Prostate gland (tissue), 2 donors: ENCODE results near the gene PPP1R13L. TPM values are rescaled to one million over a fixed set of nuclear protein-coding genes. Genes with fewer than 3 reads are reported as not detected.
A peak's percentile ranks its signal among the peaks of the same experiment; 100 is the strongest.

Source experiments
- DNase-seq: peaks from one replicate; pipeline ENCODE4 v3.0.0-alpha.2; 2019; ENCODE audit warnings: low spot score
- H3K27ac ChIP-seq, 2 donors: fragments of 200-600 bp; sonication (generic); 2 replicates each; pipeline ENCODE4 v1.5.1; 2017 to 2019
- H3K27me3 ChIP-seq: fragments of 200-600 bp; sonication (generic); replicated peaks from 2 replicates; pipeline ENCODE4 v1.5.1; 2019; ENCODE audit not compliant: insufficient read depth
- H3K36me3 ChIP-seq, 2 donors: fragments of 200-600 bp; sonication (generic); 1 replicate in 1 of 2; 2 replicates in 1 of 2; pipeline versions ENCODE4 v1.5.1 to v1.8.1; 2017 to 2019
- H3K4me1 ChIP-seq: fragments of 200-600 bp; sonication (generic); replicated peaks from 2 replicates; pipeline ENCODE4 v1.5.1; 2019
- H3K4me3 ChIP-seq, 2 donors: fragments of 200-600 bp; sonication (generic); 2 replicates each; pipeline ENCODE4 v1.5.1; 2017 to 2019
- H3K9me3 ChIP-seq: fragments of 200-600 bp; sonication (generic); 2 replicates; pipeline ENCODE4 v1.5.1; 2017
- POLR2A ChIP-seq: fragments of 450-650 bp; IDR thresholded peaks from one replicate; pipeline ENCODE4 v1.6.1; 2016; ENCODE audit warnings: antibody characterized with exemption, mild to moderate bottlenecking
- POLR2AphosphoS5 ChIP-seq: sonication (generic); formaldehyde crosslinking; IDR thresholded peaks from one replicate; pipeline ENCODE4 v1.6.1; 2017; ENCODE audit warnings: antibody characterized with exemption
- WGBS: methylation state at CpG from one replicate; pipeline ENCODE4 v1.1.5; 2018; 5-methylcytosine and 5-hydroxymethylcytosine counted together
- intact Hi-C: fragments of 100-400 bp; cut with DNase I; formaldehyde crosslinking; loops from one replicate; pipeline ENCODE4 v1.14.2; 2022
- total RNA-seq, 2 donors: library from RNA; depleted of rRNA; stranded (reverse); fragments of >200 nt; gene quantifications; one replicate each; pipeline ENCODE4 v1.1.0, GENCODE V29; 2016
- TF ChIP-seq, protein P1 (sequence below), 4 experiments: fragments of 200-600 bp in 2 of 4; fragments of 450-650 bp in 2 of 4; sonication (generic) in 2 of 4; IDR thresholded peaks; 1 replicate in 3 of 4; 2 replicates in 1 of 4; pipeline ENCODE4 v1.5.1; 2016 to 2019; ENCODE audit warnings: antibody characterized with exemption in 4 of 4, mild to moderate bottlenecking in 2 of 4, moderate library complexity in 2 of 4

PPP1R13L gene
- total RNA-seq, 2 donors from 2014 or later: 56.1 to 60.3 TPM

DNA sequence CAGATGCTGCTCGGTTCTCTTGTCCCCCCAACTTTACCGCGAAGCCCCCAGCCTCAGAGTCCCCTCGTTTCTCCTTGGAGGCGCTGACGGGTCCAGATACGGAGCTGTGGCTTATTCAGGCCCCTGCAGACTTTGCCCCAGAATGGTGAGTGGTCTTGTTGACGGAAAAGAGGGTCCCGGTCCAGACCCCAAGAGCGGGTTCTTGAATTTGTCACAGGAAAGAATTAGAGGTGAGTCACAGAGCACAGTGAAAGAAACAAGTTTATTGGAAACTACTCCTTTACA is 2.2 kb upstream of the PPP1R13L start:
- H3K4me3 ChIP-seq: peak overlapping the region; percentile 53 to 60
- TF ChIP-seq POLR2AphosphoS5 (no peak), POLR2A (no peak)
- TF ChIP-seq, protein P1, sequence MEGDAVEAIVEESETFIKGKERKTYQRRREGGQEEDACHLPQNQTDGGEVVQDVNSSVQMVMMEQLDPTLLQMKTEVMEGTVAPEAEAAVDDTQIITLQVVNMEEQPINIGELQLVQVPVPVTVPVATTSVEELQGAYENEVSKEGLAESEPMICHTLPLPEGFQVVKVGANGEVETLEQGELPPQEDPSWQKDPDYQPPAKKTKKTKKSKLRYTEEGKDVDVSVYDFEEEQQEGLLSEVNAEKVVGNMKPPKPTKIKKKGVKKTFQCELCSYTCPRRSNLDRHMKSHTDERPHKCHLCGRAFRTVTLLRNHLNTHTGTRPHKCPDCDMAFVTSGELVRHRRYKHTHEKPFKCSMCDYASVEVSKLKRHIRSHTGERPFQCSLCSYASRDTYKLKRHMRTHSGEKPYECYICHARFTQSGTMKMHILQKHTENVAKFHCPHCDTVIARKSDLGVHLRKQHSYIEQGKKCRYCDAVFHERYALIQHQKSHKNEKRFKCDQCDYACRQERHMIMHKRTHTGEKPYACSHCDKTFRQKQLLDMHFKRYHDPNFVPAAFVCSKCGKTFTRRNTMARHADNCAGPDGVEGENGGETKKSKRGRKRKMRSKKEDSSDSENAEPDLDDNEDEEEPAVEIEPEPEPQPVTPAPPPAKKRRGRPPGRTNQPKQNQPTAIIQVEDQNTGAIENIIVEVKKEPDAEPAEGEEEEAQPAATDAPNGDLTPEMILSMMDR (IDR thresholded peaks at IDR 0.05): no peak
- H3K9me3 ChIP-seq: no peaks in the 10 kb centered on the region
- no peak for DNase-seq
- no peak overlapping the region for H3K27ac ChIP-seq
- no peaks in the 10 kb centered on the region for H3K36me3 ChIP-seq
- intact Hi-C loops: no loop called here
- H3K27me3 ChIP-seq: no peaks in the 10 kb centered on the region
- peaks cover 9% of the 10 kb centered on the region for H3K4me1 ChIP-seq
- WGBS: 1% methylated on average over 10 of the region's 10 CpGs

DNA sequence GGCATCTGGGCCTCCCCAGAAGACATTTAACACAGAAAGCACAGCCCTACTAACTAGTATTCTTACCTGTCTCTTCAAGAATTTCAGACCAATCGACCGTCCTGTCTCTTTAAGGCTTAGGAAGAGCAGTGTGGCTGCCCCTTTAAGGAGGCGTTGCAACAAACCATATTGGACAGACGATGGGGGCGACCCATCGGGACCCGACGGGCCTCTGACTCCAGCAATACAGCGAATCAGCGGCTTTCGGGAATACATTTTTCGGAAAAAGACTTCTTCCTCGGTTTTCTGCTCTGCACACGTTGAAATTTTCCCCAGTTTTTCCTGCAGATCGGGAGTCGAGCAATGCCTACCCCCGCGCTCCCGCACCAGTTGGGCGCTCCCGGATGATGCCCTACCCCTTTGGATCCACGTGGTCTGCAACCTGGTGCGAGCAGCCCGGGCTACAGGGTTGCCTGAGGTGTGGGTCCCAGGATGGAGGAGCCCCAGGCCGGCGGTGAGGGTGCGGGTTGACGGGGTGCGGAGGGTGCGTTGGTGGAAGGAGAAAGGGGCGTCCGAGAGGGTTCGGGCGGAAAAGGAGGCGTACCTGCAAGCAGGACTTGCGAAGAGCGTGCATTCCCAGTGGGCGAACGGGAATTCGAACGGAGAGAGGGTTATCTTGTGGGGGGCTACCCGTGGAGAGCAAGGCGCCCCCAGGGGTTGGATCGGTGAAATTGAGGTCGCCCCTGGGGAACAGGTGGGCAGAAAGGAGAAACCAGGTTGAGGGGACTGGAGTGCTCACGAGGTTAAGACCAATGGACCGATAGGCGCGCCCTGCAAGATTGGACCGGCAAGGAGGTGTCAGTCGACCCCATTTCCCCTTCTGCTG is 1.6 kb upstream of the PPP1R13L start, which contains the start of gene POLR1G:
Gene POLR1G (plus strand): TSS at position 419 of the 865 bp plus-strand sequence. CDS start 53 bp downstream, at position 472.
- H3K4me1 ChIP-seq: peaks cover 9% of the 10 kb centered on the region
- H3K36me3 ChIP-seq: no peaks in the 10 kb centered on the region
- intact Hi-C loops: no loop called here
- no peaks in the 10 kb centered on the region for H3K9me3 ChIP-seq
- peak within 1 kb of the TSS; percentile 90 to 96 for H3K27ac ChIP-seq
- under 1% methylated on average over 51 of the region's 51 CpGs for WGBS
- no peaks in the 10 kb centered on the region for H3K27me3 ChIP-seq
- H3K4me3 ChIP-seq: peak within 1 kb of the TSS; percentile 53 to 60
- peak; percentile 75 for DNase-seq
- TF ChIP-seq, protein P1 (IDR thresholded peaks at IDR 0.05): peak in 2 of 4 experiments; percentile 26 to 48
- TF ChIP-seq POLR2A: peak; percentile 4
- TF ChIP-seq POLR2AphosphoS5: peak; percentile 83

DNA sequence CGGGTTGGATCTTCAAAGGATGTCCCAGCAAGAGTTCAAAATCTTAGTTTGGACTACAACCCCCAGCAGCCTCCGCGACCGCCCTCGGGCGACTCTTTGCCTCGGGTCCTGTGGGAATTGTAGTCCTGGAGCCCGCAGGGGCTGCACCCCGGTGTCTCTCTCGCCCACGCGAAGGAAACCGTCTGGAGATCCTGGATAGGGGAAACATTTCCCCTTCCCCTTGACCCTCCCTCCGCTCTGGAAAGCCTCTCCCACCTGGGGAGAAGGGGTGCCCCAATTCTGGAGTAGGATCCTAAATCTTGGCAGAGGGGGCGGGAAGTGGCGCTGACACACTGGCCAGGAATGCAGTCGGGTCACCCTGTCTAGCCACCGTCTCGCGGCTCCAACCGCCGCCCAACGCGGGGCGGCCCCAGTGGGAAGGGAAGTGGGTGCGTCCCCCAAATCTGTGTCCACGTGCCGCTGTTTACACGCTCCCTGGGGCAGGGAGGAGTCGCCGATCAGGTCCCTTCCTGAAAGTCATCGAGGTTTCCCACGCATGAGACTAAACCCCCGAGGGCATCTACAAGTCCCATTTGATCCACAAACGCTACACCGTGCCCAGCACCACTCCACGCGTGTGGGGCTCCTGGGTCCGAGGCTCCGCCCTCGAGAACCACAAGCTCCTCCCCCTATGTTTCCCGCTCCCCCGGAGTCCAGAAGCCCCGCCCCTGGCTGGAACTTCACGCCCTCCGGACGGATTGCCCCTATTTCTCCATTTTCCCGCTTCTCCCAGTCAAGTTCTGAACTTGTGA is 761 bp upstream of the PPP1R13L start:
- Histone ChIP-seq H3K27me3 (no peaks in the 10 kb centered on the region), H3K4me1 (peaks cover 9% of the 10 kb centered on the region), H3K36me3 (no peaks in the 10 kb centered on the region), H3K27ac (peak overlapping the region; percentile 90 to 96), H3K9me3 (no peaks in the 10 kb centered on the region), H3K4me3 (peak overlapping the region; percentile 53 to 60)
- WGBS: under 1% methylated on average over 47 of the region's 48 CpGs
- peak; percentile 92 for DNase-seq
- intact Hi-C loops: no loop called here
- TF ChIP-seq POLR2A (peak; percentile 17), POLR2AphosphoS5 (peak; percentile 70)
- TF ChIP-seq, protein P1 (IDR thresholded peaks at IDR 0.05): no peak

DNA sequence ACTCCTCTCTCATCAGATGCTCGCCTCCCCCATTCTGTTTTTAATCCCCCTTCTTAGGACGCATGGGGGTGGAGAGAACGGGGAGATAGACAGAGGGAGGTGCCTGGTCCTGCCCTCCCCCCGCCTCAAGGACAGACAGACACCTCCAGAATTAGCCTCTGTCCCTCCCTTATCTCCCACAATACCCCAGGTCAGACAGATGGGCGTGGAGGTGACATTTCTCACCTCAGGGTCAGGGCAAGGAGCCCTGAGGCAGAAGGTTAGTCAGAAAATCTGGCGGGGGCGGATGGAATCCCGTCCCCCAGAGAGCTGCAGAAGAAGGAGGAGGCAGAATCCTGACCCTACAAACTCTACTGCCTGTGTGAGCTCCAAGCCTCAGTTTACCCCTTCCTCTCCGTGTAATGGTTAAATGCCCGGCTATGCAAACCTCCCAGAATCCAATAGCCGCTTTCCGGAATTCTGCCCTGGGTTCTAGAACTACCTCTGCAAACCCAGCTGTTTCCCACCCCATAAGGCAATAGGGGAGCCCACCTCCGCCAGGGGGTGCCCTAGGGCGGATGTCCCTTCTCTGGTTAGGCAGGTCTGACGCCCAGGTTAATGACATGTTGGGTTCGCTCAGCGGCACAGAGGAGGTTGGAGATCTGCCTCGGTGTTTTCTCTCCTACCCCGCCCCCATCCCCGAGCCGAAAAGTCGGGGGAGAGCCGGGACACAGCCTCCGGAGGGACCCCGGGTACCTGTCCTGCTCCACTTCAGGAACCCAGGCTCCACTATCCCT is 900 bp downstream of the PPP1R13L start:
- Histone ChIP-seq H3K4me1 (peaks cover 9% of the 10 kb centered on the region), H3K9me3 (no peaks in the 10 kb centered on the region), H3K27ac (peak overlapping the region; percentile 90 to 96), H3K4me3 (peak overlapping the region; percentile 53 to 60), H3K36me3 (no peaks in the 10 kb centered on the region), H3K27me3 (no peaks in the 10 kb centered on the region)
- DNase-seq: peak; percentile 66
- intact Hi-C loops: no loop called here
- TF ChIP-seq, protein P1 (IDR thresholded peaks at IDR 0.05): peak in 3 of 4 experiments; percentile 55 to 80 (median 70)
- TF ChIP-seq POLR2AphosphoS5: peak; percentile 62
- peak; percentile 57 for TF ChIP-seq POLR2A
- WGBS: 10% methylated on average over 25 of the region's 25 CpGs
